Thoracic aorta (tissue), 2 donors: Measurements from ENCODE around the gene CDC42BPB. TPM values are rescaled to one million over a fixed set of nuclear protein-coding genes. Genes with fewer than 3 reads are reported as not detected.
"Not testable (repeated sequence)": the region's sequence is repeated elsewhere in the genome, so short reads cannot be mapped to it uniquely, and the experiment has no call there.

ENCODE experiments used
- ATAC-seq: fragments of 150-250 bp; one replicate; pipeline ENCODE4 v1.8.0; 2017; ENCODE audit warnings: low read depth; ENCODE audit not compliant: insufficient number of reproducible peaks, low FRiP score
- DNase-seq: peaks from one replicate; pipeline ENCODE4 v3.0.0-alpha.2; 2020; ENCODE audit warnings: low spot score
- H3K27ac ChIP-seq, 2 donors: fragments of 200-600 bp; sonication (generic); 1 replicate in 1 of 2; 2 replicates in 1 of 2; pipeline ENCODE4 v1.5.1; 2016; ENCODE audit warnings: mild to moderate bottlenecking in 2 of 2, moderate library complexity in 2 of 2
- H3K27me3 ChIP-seq: fragments of 200-600 bp; sonication (generic); replicated peaks from 2 replicates; pipeline ENCODE4 v1.6.0; 2016; ENCODE audit warnings: mild to moderate bottlenecking; ENCODE audit not compliant: insufficient read depth
- H3K36me3 ChIP-seq: fragments of 200-600 bp; sonication (generic); one replicate; pipeline ENCODE4 v1.5.1; 2016
- H3K4me1 ChIP-seq, 2 donors: fragments of 200-600 bp; sonication (generic); 1 replicate in 1 of 2; 2 replicates in 1 of 2; pipeline versions ENCODE4 v1.5.1 to v1.6.0; 2016; ENCODE audit warnings: low read depth in 2 of 2, mild to moderate bottlenecking in 1 of 2; ENCODE audit not compliant: control insufficient read depth in 1 of 2
- H3K4me3 ChIP-seq: fragments of 200-600 bp; sonication (generic); 2 replicates; pipeline ENCODE4 v1.5.1; 2016; ENCODE audit warnings: mild to moderate bottlenecking
- H3K9me3 ChIP-seq: fragments of 200-600 bp; sonication (generic); 2 replicates; pipeline ENCODE4 v1.5.1; 2016
- CTCF ChIP-seq: fragments of 200-600 bp; sonication (generic); IDR thresholded peaks from one replicate; pipeline ENCODE4 v1.5.1; 2019; ENCODE audit warnings: antibody characterized with exemption
- total RNA-seq, 2 donors: library from RNA; depleted of rRNA; stranded (reverse); fragments of >200 nt; gene quantifications; one replicate each; pipeline versions ENCODE4 v1.1.0 to v1.2.3, GENCODE V29; 2016

CDC42BPB gene
- total RNA-seq, 2 donors from 2014 or later: 121 to 133 TPM

- Histone ChIP-seq H3K9me3 (no peaks in the 10 kb centered on the region), H3K27ac (peak overlapping the region; percentile 31 to 83), H3K4me3 (peak overlapping the region; percentile 91), H3K36me3 (no peaks in the 10 kb centered on the region), H3K4me1 (peaks cover 24 to 50% of the 10 kb centered on the region in 2 donors), H3K27me3 (no peaks in the 10 kb centered on the region)
- ATAC-seq (no peak), DNase-seq (no peak)
- TF ChIP-seq CTCF: no peak
Observed at GRCh38 chr14:103055695-103056094, 1.7 kb downstream of the CDC42BPB start.

GRCh38 chr14:103052407-103052806 lies 4.9 kb downstream of the CDC42BPB start:
- no peaks in the 10 kb centered on the region for H3K36me3 ChIP-seq
- no peaks in the 10 kb centered on the region for H3K27me3 ChIP-seq
- ATAC-seq (no peak), DNase-seq (no peak)
- no peak overlapping the region for H3K4me3 ChIP-seq
- no peak for TF ChIP-seq CTCF
- no peak overlapping the region for H3K27ac ChIP-seq
- no peaks in the 10 kb centered on the region for H3K9me3 ChIP-seq
- peaks cover 16 to 38% of the 10 kb centered on the region in 2 donors for H3K4me1 ChIP-seq

GRCh38 chr14:103050935-103051334 lies 6.4 kb downstream of the CDC42BPB start:
- Histone ChIP-seq H3K36me3 (no peaks in the 10 kb centered on the region), H3K27me3 (no peaks in the 10 kb centered on the region), H3K27ac (no peak overlapping the region), H3K4me3 (no peak overlapping the region), H3K4me1 (peaks cover 15 to 47% of the 10 kb centered on the region in 2 donors), H3K9me3 (no peaks in the 10 kb centered on the region)
- no peak for TF ChIP-seq CTCF
- ATAC-seq: no peak
- DNase-seq: no peak

GRCh38 chr14:103047453-103047852 lies 9.9 kb downstream of the CDC42BPB start:
- not testable (repeated sequence) for ATAC-seq, H3K4me3 ChIP-seq, H3K27me3 ChIP-seq, H3K36me3 ChIP-seq, H3K9me3 ChIP-seq, DNase-seq, H3K27ac ChIP-seq
- H3K4me1 ChIP-seq: peaks cover 9 to 32% of the 10 kb centered on the region in 2 donors

GRCh38 chr14:103045371-103045869 lies 11.9 kb downstream of the CDC42BPB start:
- Histone ChIP-seq H3K4me1 (peaks cover 6 to 29% of the 10 kb centered on the region in 2 donors), H3K36me3 (no peaks in the 10 kb centered on the region), H3K27ac (no peak overlapping the region), H3K27me3 (no peaks in the 10 kb centered on the region), H3K4me3 (no peak overlapping the region), H3K9me3 (no peaks in the 10 kb centered on the region)
- no peak for TF ChIP-seq CTCF
- DNase-seq (no peak), ATAC-seq (no peak)
